IPS-15b (cell line): ENCODE results near the gene RPS6KA5.
"Not testable (repeated sequence)": the region's sequence is repeated elsewhere in the genome, so short reads cannot be mapped to it uniquely, and the experiment has no call there.

Experiments used
- H3K27me3 ChIP-seq: one replicate; pipeline ENCODE4 v1.6.1; 2013; ENCODE audit warnings: low read length; ENCODE audit not compliant: control insufficient read depth, insufficient read depth
- H3K36me3 ChIP-seq: one replicate; pipeline ENCODE4 v1.6.1; 2013; ENCODE audit warnings: low read length; ENCODE audit not compliant: control insufficient read depth, insufficient read depth
- H3K4me1 ChIP-seq: one replicate; pipeline ENCODE4 v1.6.1; 2013; ENCODE audit warnings: mild to moderate bottlenecking, low read length; ENCODE audit not compliant: control insufficient read depth, insufficient read depth
- H3K4me3 ChIP-seq: one replicate; pipeline ENCODE4 v1.5.1; 2013; ENCODE audit warnings: low read depth, low read length
- H3K9ac ChIP-seq: one replicate; pipeline ENCODE4 v1.6.1; 2013; ENCODE audit warnings: low read depth, mild to moderate bottlenecking, low read length
- H3K9me3 ChIP-seq: one replicate; pipeline ENCODE4 v1.6.1; 2013; ENCODE audit warnings: mild to moderate bottlenecking, low read length; ENCODE audit not compliant: control insufficient read depth, insufficient read depth

The RPS6KA5 gene

GRCh38 chr14:90996967-90997366 is 63.5 kb downstream of the RPS6KA5 start:
- H3K9ac ChIP-seq: no peak overlapping the region
- H3K27me3 ChIP-seq: no peaks in the 10 kb centered on the region
- peaks cover 5% of the 10 kb centered on the region for H3K4me1 ChIP-seq
- H3K9me3 ChIP-seq: no peaks in the 10 kb centered on the region
- no peak overlapping the region for H3K4me3 ChIP-seq
- H3K36me3 ChIP-seq: no peaks in the 10 kb centered on the region

GRCh38 chr14:90995785-90996184 is 64.7 kb downstream of the RPS6KA5 start:
- Histone ChIP-seq H3K9ac (no peak overlapping the region), H3K9me3 (no peaks in the 10 kb centered on the region), H3K27me3 (no peaks in the 10 kb centered on the region), H3K4me1 (peaks cover 5% of the 10 kb centered on the region), H3K4me3 (no peak overlapping the region), H3K36me3 (no peaks in the 10 kb centered on the region)

GRCh38 chr14:90993792-90994191 is 66.6 kb downstream of the RPS6KA5 start:
- Histone ChIP-seq H3K4me1 (no peaks in the 10 kb centered on the region), H3K36me3 (no peaks in the 10 kb centered on the region), H3K27me3 (no peaks in the 10 kb centered on the region), H3K9me3 (no peaks in the 10 kb centered on the region), H3K4me3 (no peak overlapping the region), H3K9ac (no peak overlapping the region)

GRCh38 chr14:90991690-90992443 is 68.6 kb downstream of the RPS6KA5 start:
- H3K4me3 ChIP-seq: no peak overlapping the region

GRCh38 chr14:90990141-90990540 is 70.3 kb downstream of the RPS6KA5 start:
- no peaks in the 10 kb centered on the region for H3K27me3 ChIP-seq
- no peaks in the 10 kb centered on the region for H3K9me3 ChIP-seq
- no peak overlapping the region for H3K9ac ChIP-seq
- no peaks in the 10 kb centered on the region for H3K4me1 ChIP-seq
- peaks cover 3% of the 10 kb centered on the region for H3K36me3 ChIP-seq
- H3K4me3 ChIP-seq: no peak overlapping the region

More at GRCh38 chr14:90991690-90992443, 68.6 kb downstream of the RPS6KA5 start:
- Histone ChIP-seq H3K36me3 (no peaks in the 10 kb centered on the region), H3K27me3 (no peaks in the 10 kb centered on the region), H3K9me3 (no peaks in the 10 kb centered on the region), H3K9ac (no peak overlapping the region), H3K4me1 (no peaks in the 10 kb centered on the region)

GRCh38 chr14:90987140-90987539 is 73.3 kb downstream of the RPS6KA5 start:
- Histone ChIP-seq H3K27me3 (no peaks in the 10 kb centered on the region), H3K4me1 (no peaks in the 10 kb centered on the region), H3K36me3 (peaks cover 3% of the 10 kb centered on the region), H3K9me3 (no peaks in the 10 kb centered on the region), H3K9ac (no peak overlapping the region), H3K4me3 (no peak overlapping the region)

- Histone ChIP-seq H3K27me3 (no peaks in the 10 kb centered on the region), H3K4me1 (no peaks in the 10 kb centered on the region), H3K36me3 (peaks cover 3% of the 10 kb centered on the region), H3K9ac (no peak overlapping the region), H3K4me3 (no peak overlapping the region), H3K9me3 (no peaks in the 10 kb centered on the region)
These were observed 73.9 kb downstream of the RPS6KA5 start for GRCh38 chr14:90986510-90986909.

GRCh38 chr14:90985601-90986242 is 74.7 kb downstream of the RPS6KA5 start:
- Histone ChIP-seq H3K4me1 (no peaks in the 10 kb centered on the region), H3K9me3 (no peaks in the 10 kb centered on the region), H3K9ac (no peak overlapping the region), H3K36me3 (peaks cover 3% of the 10 kb centered on the region), H3K27me3 (no peaks in the 10 kb centered on the region), H3K4me3 (no peak overlapping the region)

GRCh38 chr14:90983560-90983959 is 76.9 kb downstream of the RPS6KA5 start:
- H3K4me3 ChIP-seq: no peak overlapping the region
- H3K36me3 ChIP-seq: peaks cover 3% of the 10 kb centered on the region
- no peaks in the 10 kb centered on the region for H3K27me3 ChIP-seq
- no peaks in the 10 kb centered on the region for H3K4me1 ChIP-seq
- H3K9ac ChIP-seq: no peak overlapping the region
- no peaks in the 10 kb centered on the region for H3K9me3 ChIP-seq

- Histone ChIP-seq H3K4me1 (no peaks in the 10 kb centered on the region), H3K9me3 (no peaks in the 10 kb centered on the region), H3K9ac (no peak overlapping the region), H3K36me3 (peaks cover 2% of the 10 kb centered on the region), H3K27me3 (no peaks in the 10 kb centered on the region), H3K4me3 (no peak overlapping the region)
These were observed 78.8 kb downstream of the RPS6KA5 start for GRCh38 chr14:90981636-90982035.

GRCh38 chr14:90980636-90981035 is 79.8 kb downstream of the RPS6KA5 start:
- H3K27me3 ChIP-seq, H3K4me3 ChIP-seq, H3K4me1 ChIP-seq, H3K36me3 ChIP-seq, H3K9me3 ChIP-seq, H3K9ac ChIP-seq: not testable (repeated sequence)

- Histone ChIP-seq H3K36me3 (no peaks in the 10 kb centered on the region), H3K27me3 (no peaks in the 10 kb centered on the region), H3K9me3 (no peaks in the 10 kb centered on the region), H3K4me3 (no peak overlapping the region), H3K9ac (no peak overlapping the region), H3K4me1 (no peaks in the 10 kb centered on the region)
These were observed 80.9 kb downstream of the RPS6KA5 start for GRCh38 chr14:90979515-90979914.
